Prostate gland (tissue), 2 donors: ENCODE measurements around the gene CLEC1A. TPM values are rescaled to one million over a fixed set of nuclear protein-coding genes. Genes with fewer than 3 reads are reported as not detected.

Experiments
- DNase-seq: peaks from one replicate; pipeline ENCODE4 v3.0.0-alpha.2; 2019; ENCODE audit warnings: low spot score
- H3K27ac ChIP-seq, 2 donors: fragments of 200-600 bp; sonication (generic); 2 replicates each; pipeline ENCODE4 v1.5.1; 2017 to 2019
- H3K27me3 ChIP-seq: fragments of 200-600 bp; sonication (generic); replicated peaks from 2 replicates; pipeline ENCODE4 v1.5.1; 2019; ENCODE audit not compliant: insufficient read depth
- H3K36me3 ChIP-seq, 2 donors: fragments of 200-600 bp; sonication (generic); 1 replicate in 1 of 2; 2 replicates in 1 of 2; pipeline versions ENCODE4 v1.5.1 to v1.8.1; 2017 to 2019
- H3K4me1 ChIP-seq: fragments of 200-600 bp; sonication (generic); replicated peaks from 2 replicates; pipeline ENCODE4 v1.5.1; 2019
- H3K4me3 ChIP-seq, 2 donors: fragments of 200-600 bp; sonication (generic); 2 replicates each; pipeline ENCODE4 v1.5.1; 2017 to 2019
- H3K9me3 ChIP-seq: fragments of 200-600 bp; sonication (generic); 2 replicates; pipeline ENCODE4 v1.5.1; 2017
- CTCF ChIP-seq, 4 experiments: fragments of 200-600 bp in 2 of 4; fragments of 450-650 bp in 2 of 4; sonication (generic) in 2 of 4; IDR thresholded peaks; 1 replicate in 3 of 4; 2 replicates in 1 of 4; pipeline ENCODE4 v1.5.1; 2016 to 2019; ENCODE audit warnings: antibody characterized with exemption in 4 of 4, mild to moderate bottlenecking in 2 of 4, moderate library complexity in 2 of 4
- POLR2A ChIP-seq: fragments of 450-650 bp; IDR thresholded peaks from one replicate; pipeline ENCODE4 v1.6.1; 2016; ENCODE audit warnings: antibody characterized with exemption, mild to moderate bottlenecking
- POLR2AphosphoS5 ChIP-seq: sonication (generic); formaldehyde crosslinking; IDR thresholded peaks from one replicate; pipeline ENCODE4 v1.6.1; 2017; ENCODE audit warnings: antibody characterized with exemption
- WGBS: methylation state at CpG from one replicate; pipeline ENCODE4 v1.1.5; 2018; 5-methylcytosine and 5-hydroxymethylcytosine counted together
- intact Hi-C: fragments of 100-400 bp; cut with DNase I; formaldehyde crosslinking; loops from one replicate; pipeline ENCODE4 v1.14.2; 2022
- total RNA-seq, 2 donors: library from RNA; depleted of rRNA; stranded (reverse); fragments of >200 nt; gene quantifications; one replicate each; pipeline ENCODE4 v1.1.0, GENCODE V29; 2016

Gene CLEC1A
- total RNA-seq, 2 donors from 2014 or later: 1.5 to 3.5 TPM

- H3K36me3 ChIP-seq: no peaks in the 10 kb centered on the region
- H3K4me3 ChIP-seq: no peak overlapping the region
- H3K4me1 ChIP-seq: no peaks in the 10 kb centered on the region
- intact Hi-C loops: no loop called here
- H3K9me3 ChIP-seq: no peaks in the 10 kb centered on the region
- H3K27ac ChIP-seq: no peak overlapping the region
- no peak for DNase-seq
- 55% methylated on average over 3 of the region's 3 CpGs for WGBS
- no peaks in the 10 kb centered on the region for H3K27me3 ChIP-seq
- TF ChIP-seq POLR2A (no peak), CTCF (IDR thresholded peaks at IDR 0.05) (no peak), POLR2AphosphoS5 (no peak)
Observed at GRCh38 chr12:10048526-10048925, 50.3 kb downstream of the CLEC1A start.

GRCh38 chr12:10042167-10042566 lies 56.6 kb downstream of the CLEC1A start:
- no peak for DNase-seq
- intact Hi-C loops: no loop called here
- Histone ChIP-seq H3K27me3 (no peaks in the 10 kb centered on the region), H3K4me3 (no peak overlapping the region), H3K4me1 (no peaks in the 10 kb centered on the region), H3K27ac (no peak overlapping the region), H3K36me3 (no peaks in the 10 kb centered on the region), H3K9me3 (no peaks in the 10 kb centered on the region)
- TF ChIP-seq POLR2AphosphoS5 (no peak), POLR2A (no peak), CTCF (IDR thresholded peaks at IDR 0.05) (no peak)

GRCh38 chr12:10033783-10034545 lies 64.8 kb downstream of the CLEC1A start:
- TF ChIP-seq POLR2AphosphoS5 (no peak), CTCF (IDR thresholded peaks at IDR 0.05) (peak; percentile 14 to 66 (median 52)), POLR2A (no peak)
- no peaks in the 10 kb centered on the region for H3K4me1 ChIP-seq
- 37% methylated on average over 1 of the region's 1 CpG for WGBS
- no peak overlapping the region for H3K27ac ChIP-seq
- intact Hi-C loops: loop anchor here (10.0 kb wide), 1 partner anchor 101 kb away; the partner anchor contains the start of gene CLEC7A
- no peaks in the 10 kb centered on the region for H3K9me3 ChIP-seq
- H3K27me3 ChIP-seq: no peaks in the 10 kb centered on the region
- no peaks in the 10 kb centered on the region for H3K36me3 ChIP-seq
- DNase-seq: no peak
- no peak overlapping the region for H3K4me3 ChIP-seq

GRCh38 chr12:10031771-10032175 lies 67.0 kb downstream of the CLEC1A start:
- TF ChIP-seq CTCF (IDR thresholded peaks at IDR 0.05) (no peak), POLR2A (no peak), POLR2AphosphoS5 (no peak)
- no peaks in the 10 kb centered on the region for H3K4me1 ChIP-seq
- WGBS: 53% methylated on average over 5 of the region's 5 CpGs
- H3K9me3 ChIP-seq: no peaks in the 10 kb centered on the region
- H3K36me3 ChIP-seq: no peaks in the 10 kb centered on the region
- DNase-seq: no peak
- intact Hi-C loops: loop anchor here (10.0 kb wide), 1 partner anchor 103 kb away; the partner anchor contains the start of gene CLEC7A
- no peaks in the 10 kb centered on the region for H3K27me3 ChIP-seq
- no peak overlapping the region for H3K27ac ChIP-seq
- no peak overlapping the region for H3K4me3 ChIP-seq

- 74% methylated on average over 4 of the region's 4 CpGs for WGBS
Observed at GRCh38 chr12:10031321-10031720, 67.5 kb downstream of the CLEC1A start.

More at GRCh38 chr12:10031321-10031720, 67.5 kb downstream of the CLEC1A start:
- Histone ChIP-seq H3K4me3 (no peak overlapping the region), H3K27me3 (no peaks in the 10 kb centered on the region), H3K36me3 (no peaks in the 10 kb centered on the region), H3K27ac (no peak overlapping the region), H3K9me3 (no peaks in the 10 kb centered on the region), H3K4me1 (no peaks in the 10 kb centered on the region)
- intact Hi-C loops: loop anchor here (10.0 kb wide), 1 partner anchor 103 kb away; the partner anchor contains the start of gene CLEC7A
- no peak for DNase-seq
- no peak for TF ChIP-seq POLR2AphosphoS5
- no peak for TF ChIP-seq CTCF (IDR thresholded peaks at IDR 0.05)
- TF ChIP-seq POLR2A: no peak
